H1 (cell line): ENCODE results near the gene ARL5C. TPM values are rescaled to one million over a fixed set of nuclear protein-coding genes. Genes with fewer than 3 reads are reported as not detected.

Experiments used
- CBX8 ChIP-seq: fragments of 300-800, 300-1000 bp; sonication (generic); IDR thresholded peaks from 2 replicates; pipeline ENCODE4 v1.7.1; 2016; ENCODE audit warnings: low read depth, low read length, borderline replicate concordance
- CHD2 ChIP-seq: IDR thresholded peaks from 2 replicates; pipeline ENCODE4 v1.6.1; 2012; ENCODE audit warnings: low read length, improper control_type of control experiment
- CHD7 ChIP-seq: fragments of 300-600 bp; sonication (generic); IDR thresholded peaks from 2 replicates; pipeline ENCODE4 v1.7.1; 2012; ENCODE audit warnings: low read length, moderate library complexity, mild to moderate bottlenecking, inconsistent platforms; ENCODE audit not compliant: insufficient replicate concordance
- JUND ChIP-seq: IDR thresholded peaks from 2 replicates; pipeline ENCODE4 v1.6.1; 2011; ENCODE audit warnings: mild to moderate bottlenecking, improper control_type of control experiment, low read length
- KDM5A ChIP-seq: fragments of 200-600 bp; IDR thresholded peaks from 2 replicates; pipeline ENCODE4 v1.7.1; 2012; ENCODE audit warnings: mild to moderate bottlenecking, low read length, inconsistent platforms, mixed read lengths
- SAP30 ChIP-seq: fragments of 300-600 bp; sonication (generic); IDR thresholded peaks from 2 replicates; pipeline ENCODE4 v1.7.1; 2012; ENCODE audit warnings: low read length, moderate library complexity, mild to moderate bottlenecking, inconsistent platforms; ENCODE audit not compliant: insufficient read depth, insufficient replicate concordance
- SP4 ChIP-seq: IDR thresholded peaks from 2 replicates; pipeline ENCODE4 v1.6.1; 2012; ENCODE audit warnings: low read length, inconsistent platforms
- TAF1 ChIP-seq: IDR thresholded peaks from 2 replicates; pipeline ENCODE4 v1.6.1; 2011; ENCODE audit warnings: mild to moderate bottlenecking, low read depth, low read length
- polyA plus RNA-seq, 7 experiments: library from polyadenylated mRNA; depleted of rRNA in 3 of 7; stranded (reverse) in 5 of 7; unstranded in 2 of 7; fragments of >200 nt in 5 of 7; fragments of 200-250 nt in 2 of 7; gene quantifications; 1 replicate in 5 of 7; 2 replicates in 1 of 7; 4 replicates in 1 of 7; pipeline versions ENCODE4 v1.2.1 to v1.2.3, GENCODE V29; 2011 to 2013; ENCODE audit warnings: missing spikeins in 2 of 7, mixed read lengths in 2 of 7
- total RNA-seq: library from RNA; stranded (reverse); fragmentation: NEBNext Ultra II Directional; extraction: Animal tissue kit (Norgen Biotek cat#: 25700); gene quantifications from 2 replicates; pipeline ENCODE4 v1.2.1, GENCODE V29; 2021

ARL5C gene
- total and polyA plus RNA-seq, 2 of the 8 experiments (the other 6 are each of a cell fraction or from before 2014, with no cell fraction given): not detected

DNA sequence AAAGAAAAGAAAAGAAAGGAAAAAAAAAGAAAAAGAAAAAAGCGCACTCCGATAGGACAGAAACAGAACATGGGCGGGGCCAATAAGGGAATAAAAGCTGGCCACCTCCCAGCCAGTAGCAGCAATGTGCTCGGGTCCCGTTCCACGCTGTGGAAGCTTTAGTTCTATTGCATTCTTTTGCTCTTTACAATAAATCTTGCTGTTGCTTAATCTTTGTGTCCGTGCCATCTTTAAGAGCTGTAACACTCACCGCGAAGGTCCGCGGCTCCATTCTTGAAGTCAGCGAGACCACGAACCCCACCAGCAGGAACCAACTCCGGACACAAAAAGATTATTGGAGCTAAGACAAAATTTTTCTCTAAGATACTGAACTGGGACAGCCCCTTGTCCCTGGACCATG lies 3.1 kb upstream of the ARL5C start (continued):
- TF ChIP-seq CHD7 (no peak), JUND (no peak), CBX8 (no peak), SAP30 (no peak), TAF1 (no peak), KDM5A (no peak), CHD2 (no peak), SP4 (no peak)
